ENCODE data around the gene DPH5. TPM values are rescaled to one million over a fixed set of nuclear protein-coding genes. Genes with fewer than 3 reads are reported as not detected.
A peak's percentile ranks its signal among the peaks of the same experiment; 100 is the strongest.
"Not testable (repeated sequence)": the region's sequence is repeated elsewhere in the genome, so short reads cannot be mapped to it uniquely, and the experiment has no call there.

Gene DPH5
- total RNA-seq = 10 to 100 TPM in 1 of 2 donors, 1 to 10 TPM in 1; 8.6 to 17.0 TPM
- polyA plus RNA-seq = 10 to 100 TPM; 18.4 to 30.7 TPM
- long read RNA-seq, donor 1, transcript DPH5-203 (8 exons, 1,316 nt) = major isoform, 23 of 36 reads
- long read RNA-seq, donor 1, partial matches to known transcripts = 0 of 36 reads
- long read RNA-seq, donor 1, other reads (novel, unspliced or antisense) = 9 of 36 reads
- long read RNA-seq, donor 2, transcript DPH5-203 (8 exons, 1,316 nt) = major isoform, 11 of 15 reads
- long read RNA-seq, donor 2, partial matches to known transcripts = 0 of 15 reads
- long read RNA-seq, donor 2, other reads (novel, unspliced or antisense) = 4 of 15 reads

- peak; percentile 99 for ATAC-seq (ENCODE audit: low FRiP score)
- peak within 1 kb of the TSS in 1 of 2 donors; percentile 35 for H3K27ac ChIP-seq (ENCODE audit: low read depth in 1 of 2, low read length in 2 of 2)
- H3K4me3 ChIP-seq (ENCODE audit: low read length in 2 of 2) = peak within 1 kb of the TSS; percentile 46 to 84
- WGBS, 2 donors = 0% methylated on average over 37 of the region's 37 CpGs
- H3K36me3 ChIP-seq (ENCODE audit: control insufficient read depth in 1 of 2, insufficient read depth in 2 of 2, low read length in 1 of 2) = no peaks in the 10 kb centered on the region
- no peaks in the 10 kb centered on the region for H3K27me3 ChIP-seq (ENCODE audit: control insufficient read depth in 1 of 2, insufficient read depth in 2 of 2, low read length in 1 of 2)
- DNase-seq = peak; percentile 93 to 97
- peaks cover 0 to 1% of the 10 kb centered on the region in 2 donors for H3K4me1 ChIP-seq (ENCODE audit: control insufficient read depth in 1 of 2, insufficient read depth in 2 of 2, low read length in 2 of 2)
- intact Hi-C loops (cut with DNase I) = loop anchor here (5.0 to 10.0 kb wide), 3 partner anchors 209 to 259 kb away; partner anchors contain the start of gene S1PR1 (in 2 of the 2)
- no peaks in the 10 kb centered on the region for H3K9me3 ChIP-seq (ENCODE audit: control insufficient read depth, low read length)
Measured at GRCh38 chr1:101025657-101026429, at the start of gene DPH5. Gene DPH5, minus strand, starts transcription at chr1:101025784. Its CDS starts 341 bp downstream, at chr1:101025443.

GRCh38 chr1:101073836-101074235 is 48.3 kb upstream of the DPH5 start:
- H3K27ac ChIP-seq (ENCODE audit: low read depth in 1 of 2, low read length in 2 of 2) = no peak overlapping the region
- H3K36me3 ChIP-seq (ENCODE audit: control insufficient read depth in 1 of 2, insufficient read depth in 2 of 2, low read length in 1 of 2) = no peaks in the 10 kb centered on the region
- ATAC-seq (ENCODE audit: low FRiP score) (no peak), DNase-seq (no peak)
- no peak overlapping the region for H3K4me3 ChIP-seq (ENCODE audit: low read length in 2 of 2)
- 91 to 92% methylated on average over 2 of the region's 2 CpGs for WGBS, 2 donors
- H3K9me3 ChIP-seq (ENCODE audit: control insufficient read depth, low read length) = no peaks in the 10 kb centered on the region
- no peaks in the 10 kb centered on the region for H3K4me1 ChIP-seq (ENCODE audit: control insufficient read depth in 1 of 2, insufficient read depth in 2 of 2, low read length in 2 of 2)
- intact Hi-C loops (cut with DNase I) = no loop called here
- no peaks in the 10 kb centered on the region for H3K27me3 ChIP-seq (ENCODE audit: control insufficient read depth in 1 of 2, insufficient read depth in 2 of 2, low read length in 1 of 2)

GRCh38 chr1:101071470-101071891 is 45.9 kb upstream of the DPH5 start:
- Histone ChIP-seq H3K27ac (ENCODE audit: low read depth in 1 of 2, low read length in 2 of 2) (no peak overlapping the region), H3K9me3 (ENCODE audit: control insufficient read depth, low read length) (no peaks in the 10 kb centered on the region), H3K4me3 (ENCODE audit: low read length in 2 of 2) (no peak overlapping the region), H3K4me1 (ENCODE audit: control insufficient read depth in 1 of 2, insufficient read depth in 2 of 2, low read length in 2 of 2) (no peaks in the 10 kb centered on the region), H3K27me3 (ENCODE audit: control insufficient read depth in 1 of 2, insufficient read depth in 2 of 2, low read length in 1 of 2) (no peaks in the 10 kb centered on the region), H3K36me3 (ENCODE audit: control insufficient read depth in 1 of 2, insufficient read depth in 2 of 2, low read length in 1 of 2) (no peaks in the 10 kb centered on the region)
- intact Hi-C loops (cut with DNase I) = no loop called here
- DNase-seq (no peak), ATAC-seq (ENCODE audit: low FRiP score) (no peak)
- 79 to 91% methylated on average over 1 of the region's 1 CpG for WGBS, 2 donors

GRCh38 chr1:101069158-101069557 is 43.6 kb upstream of the DPH5 start:
- intact Hi-C loops (cut with DNase I) = no loop called here
- Histone ChIP-seq H3K4me3 (ENCODE audit: low read length in 2 of 2) (no peak overlapping the region), H3K9me3 (ENCODE audit: control insufficient read depth, low read length) (no peaks in the 10 kb centered on the region), H3K27me3 (ENCODE audit: control insufficient read depth in 1 of 2, insufficient read depth in 2 of 2, low read length in 1 of 2) (no peaks in the 10 kb centered on the region), H3K36me3 (ENCODE audit: control insufficient read depth in 1 of 2, insufficient read depth in 2 of 2, low read length in 1 of 2) (no peaks in the 10 kb centered on the region), H3K4me1 (ENCODE audit: control insufficient read depth in 1 of 2, insufficient read depth in 2 of 2, low read length in 2 of 2) (no peaks in the 10 kb centered on the region), H3K27ac (ENCODE audit: low read depth in 1 of 2, low read length in 2 of 2) (no peak overlapping the region)
- no peak for DNase-seq
- 76 to 85% methylated on average over 4 of the region's 4 CpGs for WGBS, 2 donors
- ATAC-seq (ENCODE audit: low FRiP score) = no peak

- H3K4me1 ChIP-seq (ENCODE audit: control insufficient read depth in 1 of 2, insufficient read depth in 2 of 2, low read length in 2 of 2); intact Hi-C loops (cut with DNase I); H3K36me3 ChIP-seq (ENCODE audit: control insufficient read depth in 1 of 2, insufficient read depth in 2 of 2, low read length in 1 of 2); H3K9me3 ChIP-seq (ENCODE audit: control insufficient read depth, low read length); H3K27ac ChIP-seq (ENCODE audit: low read depth in 1 of 2, low read length in 2 of 2); H3K27me3 ChIP-seq (ENCODE audit: control insufficient read depth in 1 of 2, insufficient read depth in 2 of 2, low read length in 1 of 2); DNase-seq; H3K4me3 ChIP-seq (ENCODE audit: low read length in 2 of 2); ATAC-seq (ENCODE audit: low FRiP score): not testable (repeated sequence)
- 93 to 96% methylated on average over 1 of the region's 1 CpG for WGBS, 2 donors
Measured at GRCh38 chr1:101066937-101067335, 41.4 kb upstream of the DPH5 start.

- intact Hi-C loops (cut with DNase I) = no loop called here
- H3K4me1 ChIP-seq (ENCODE audit: control insufficient read depth in 1 of 2, insufficient read depth in 2 of 2, low read length in 2 of 2) = no peaks in the 10 kb centered on the region
- no peak overlapping the region for H3K4me3 ChIP-seq (ENCODE audit: low read length in 2 of 2)
- no peak for DNase-seq
- ATAC-seq (ENCODE audit: low FRiP score) = no peak
- no peaks in the 10 kb centered on the region for H3K36me3 ChIP-seq (ENCODE audit: control insufficient read depth in 1 of 2, insufficient read depth in 2 of 2, low read length in 1 of 2)
- no peaks in the 10 kb centered on the region for H3K27me3 ChIP-seq (ENCODE audit: control insufficient read depth in 1 of 2, insufficient read depth in 2 of 2, low read length in 1 of 2)
- H3K27ac ChIP-seq (ENCODE audit: low read depth in 1 of 2, low read length in 2 of 2) = no peak overlapping the region
- H3K9me3 ChIP-seq (ENCODE audit: control insufficient read depth, low read length) = no peaks in the 10 kb centered on the region
Measured at GRCh38 chr1:101066260-101066936, 40.8 kb upstream of the DPH5 start.

GRCh38 chr1:101065575-101065974 is 40.0 kb upstream of the DPH5 start:
- Histone ChIP-seq H3K36me3 (ENCODE audit: control insufficient read depth in 1 of 2, insufficient read depth in 2 of 2, low read length in 1 of 2) (no peaks in the 10 kb centered on the region), H3K27me3 (ENCODE audit: control insufficient read depth in 1 of 2, insufficient read depth in 2 of 2, low read length in 1 of 2) (no peaks in the 10 kb centered on the region), H3K27ac (ENCODE audit: low read depth in 1 of 2, low read length in 2 of 2) (no peak overlapping the region), H3K4me1 (ENCODE audit: control insufficient read depth in 1 of 2, insufficient read depth in 2 of 2, low read length in 2 of 2) (no peaks in the 10 kb centered on the region), H3K9me3 (ENCODE audit: control insufficient read depth, low read length) (no peaks in the 10 kb centered on the region), H3K4me3 (ENCODE audit: low read length in 2 of 2) (no peak overlapping the region)
- no peak for ATAC-seq (ENCODE audit: low FRiP score)
- DNase-seq = no peak
- 97 to 98% methylated on average over 1 of the region's 1 CpG for WGBS, 2 donors
- intact Hi-C loops (cut with DNase I) = no loop called here

- H3K9me3 ChIP-seq (ENCODE audit: control insufficient read depth, low read length) = no peaks in the 10 kb centered on the region
- intact Hi-C loops (cut with DNase I) = no loop called here
- no peak overlapping the region for H3K27ac ChIP-seq (ENCODE audit: low read depth in 1 of 2, low read length in 2 of 2)
- 78% methylated on average over 2 of the region's 2 CpGs for WGBS, 2 donors
- ATAC-seq (ENCODE audit: low FRiP score) = no peak
- no peak for DNase-seq
- H3K4me3 ChIP-seq (ENCODE audit: low read length in 2 of 2) = no peak overlapping the region
- H3K36me3 ChIP-seq (ENCODE audit: control insufficient read depth in 1 of 2, insufficient read depth in 2 of 2, low read length in 1 of 2) = no peaks in the 10 kb centered on the region
- no peaks in the 10 kb centered on the region for H3K4me1 ChIP-seq (ENCODE audit: control insufficient read depth in 1 of 2, insufficient read depth in 2 of 2, low read length in 2 of 2)
- H3K27me3 ChIP-seq (ENCODE audit: control insufficient read depth in 1 of 2, insufficient read depth in 2 of 2, low read length in 1 of 2) = no peaks in the 10 kb centered on the region
Measured at GRCh38 chr1:101064697-101065096, 39.1 kb upstream of the DPH5 start.

All from aorta (tissue), 5 donors.